ENCODE results near the gene APBB3.

The APBB3 gene

GRCh38 chr5:140553657-140554056 is 10.7 kb downstream of the APBB3 start:
- Histone ChIP-seq H3K9me3 (no peaks in the 10 kb centered on the region), H3K27me3 (no peaks in the 10 kb centered on the region), H3K4me1 (peaks cover 8 to 45% (median 29%) of the 10 kb centered on the region in 4 donors), H3K27ac (no peak overlapping the region), H3K36me3 (peaks cover 12 to 33% (median 29%) of the 10 kb centered on the region in 3 donors), H3K4me3 (no peak overlapping the region)
- no peak for DNase-seq
- intact Hi-C loops (cut with DNase I; ENCODE audit: low total_unique reads) = no loop called here
- TF ChIP-seq CTCF (IDR thresholded peaks at IDR 0.05) = no peak

- no peaks in the 10 kb centered on the region for H3K27me3 ChIP-seq
- DNase-seq = no peak
- H3K27ac ChIP-seq = no peak overlapping the region
- H3K4me1 ChIP-seq = peaks cover 13 to 47% (median 38%) of the 10 kb centered on the region in 4 donors
- peaks cover 12 to 33% (median 29%) of the 10 kb centered on the region in 3 donors for H3K36me3 ChIP-seq
- no peak for TF ChIP-seq CTCF (IDR thresholded peaks at IDR 0.05)
- intact Hi-C loops (cut with DNase I; ENCODE audit: low total_unique reads) = no loop called here
- H3K9me3 ChIP-seq = no peaks in the 10 kb centered on the region
- no peak overlapping the region for H3K4me3 ChIP-seq
Measured at GRCh38 chr5:140551872-140552271, 12.5 kb downstream of the APBB3 start.

- no peaks in the 10 kb centered on the region for H3K9me3 ChIP-seq
- intact Hi-C loops (cut with DNase I; ENCODE audit: low total_unique reads) = no loop called here
- no peak for TF ChIP-seq CTCF (IDR thresholded peaks at IDR 0.05)
- no peak overlapping the region for H3K4me3 ChIP-seq
- no peaks in the 10 kb centered on the region for H3K27me3 ChIP-seq
- H3K27ac ChIP-seq = peak overlapping the region; percentile 93 to 99
- peaks cover 12 to 33% (median 29%) of the 10 kb centered on the region in 3 donors for H3K36me3 ChIP-seq
- peaks cover 13 to 41% (median 30%) of the 10 kb centered on the region in 4 donors for H3K4me1 ChIP-seq
- DNase-seq = no peak
Measured at GRCh38 chr5:140550147-140551079, 14.0 kb downstream of the APBB3 start.

GRCh38 chr5:140549237-140550144 is 14.9 kb downstream of the APBB3 start:
- peaks cover 12 to 39% (median 34%) of the 10 kb centered on the region in 3 donors for H3K36me3 ChIP-seq
- no peaks in the 10 kb centered on the region for H3K27me3 ChIP-seq
- peak overlapping the region; percentile 93 to 99 for H3K27ac ChIP-seq
- H3K4me3 ChIP-seq = no peak overlapping the region
- no peaks in the 10 kb centered on the region for H3K9me3 ChIP-seq
- H3K4me1 ChIP-seq = peaks cover 13 to 34% (median 27%) of the 10 kb centered on the region in 4 donors
- TF ChIP-seq CTCF (IDR thresholded peaks at IDR 0.05) = no peak
- DNase-seq = peak in 1 of 2 donors; percentile 56
- intact Hi-C loops (cut with DNase I; ENCODE audit: low total_unique reads) = loop anchor here (5.0 to 10.0 kb wide), 2 partner anchors 98 to 145 kb away; partner anchors contain the start of genes HARS1, HARS2, IK and NDUFA2

GRCh38 chr5:140548791-140549190 is 15.6 kb downstream of the APBB3 start:
- no peak for TF ChIP-seq CTCF (IDR thresholded peaks at IDR 0.05)
- Histone ChIP-seq H3K36me3 (peaks cover 12 to 46% (median 41%) of the 10 kb centered on the region in 3 donors), H3K4me1 (peaks cover 13 to 28% (median 25%) of the 10 kb centered on the region in 4 donors), H3K9me3 (no peaks in the 10 kb centered on the region), H3K27me3 (no peaks in the 10 kb centered on the region), H3K4me3 (peak overlapping the region; percentile 58 to 80), H3K27ac (peak overlapping the region; percentile 93 to 99)
- intact Hi-C loops (cut with DNase I; ENCODE audit: low total_unique reads) = loop anchor here (5.0 to 10.0 kb wide), 2 partner anchors 99 to 146 kb away; partner anchors contain the start of genes HARS1, HARS2, IK and NDUFA2
- no peak for DNase-seq
